Left renal pelvis (tissue), 4 donors: ENCODE measurements around the gene CHRNA10. TPM values are rescaled to one million over a fixed set of nuclear protein-coding genes. Genes with fewer than 3 reads are reported as not detected.

Experiments used
- DNase-seq, 4 donors: peaks; one replicate each; pipeline ENCODE4 v3.0.0-alpha.2; 2013; ENCODE audit warnings: low read depth in 4 of 4, low spot score in 3 of 4
- polyA plus RNA-seq, 4 donors: library from polyadenylated mRNA; unstranded; fragments of 120-200 nt; gene quantifications; one replicate each; pipeline ENCODE4 v1.2.1, GENCODE V29; 2013; ENCODE audit not compliant: insufficient read length in 4 of 4

CHRNA10 gene
- polyA plus RNA-seq, 4 donors, result 0.77 to 3.5 (median 1.2) TPM

DNA sequence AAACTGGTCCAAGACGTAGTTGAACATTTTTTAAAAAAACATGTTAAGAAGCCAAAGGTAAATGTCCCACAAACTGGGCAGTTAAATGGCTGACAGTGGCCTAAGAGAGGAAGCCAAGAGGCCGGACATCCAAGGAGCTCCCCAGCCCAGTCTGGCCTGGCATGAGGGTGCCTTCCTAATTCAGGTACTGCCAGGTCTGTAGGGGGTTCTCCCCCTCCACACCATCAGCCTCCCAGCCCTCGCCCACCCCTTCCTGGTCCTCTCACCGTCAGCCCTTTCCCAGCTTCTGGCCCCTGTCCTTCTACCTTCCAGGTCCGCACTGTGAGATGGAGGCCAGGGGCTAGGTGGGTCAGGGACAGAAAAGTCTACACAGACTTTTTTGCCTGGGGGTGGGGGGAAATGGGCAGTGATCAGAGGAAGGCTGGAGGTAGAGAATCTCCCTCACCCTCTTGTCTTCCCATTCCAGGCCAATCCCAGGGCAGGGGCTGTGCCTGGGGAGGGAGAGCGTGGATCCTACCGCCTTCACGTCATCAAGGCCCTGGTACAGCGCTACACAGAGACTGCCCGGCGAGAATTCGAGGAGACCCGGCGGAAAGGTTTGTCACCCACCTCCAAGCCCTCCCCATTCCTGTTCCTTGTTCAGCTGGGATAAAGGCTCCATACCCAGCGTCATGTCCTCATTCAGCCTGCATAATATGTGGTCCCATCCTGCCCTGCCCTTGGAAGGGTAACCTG is 35.4 kb downstream of the CHRNA10 start:
- DNase-seq, result no peak

DNA sequence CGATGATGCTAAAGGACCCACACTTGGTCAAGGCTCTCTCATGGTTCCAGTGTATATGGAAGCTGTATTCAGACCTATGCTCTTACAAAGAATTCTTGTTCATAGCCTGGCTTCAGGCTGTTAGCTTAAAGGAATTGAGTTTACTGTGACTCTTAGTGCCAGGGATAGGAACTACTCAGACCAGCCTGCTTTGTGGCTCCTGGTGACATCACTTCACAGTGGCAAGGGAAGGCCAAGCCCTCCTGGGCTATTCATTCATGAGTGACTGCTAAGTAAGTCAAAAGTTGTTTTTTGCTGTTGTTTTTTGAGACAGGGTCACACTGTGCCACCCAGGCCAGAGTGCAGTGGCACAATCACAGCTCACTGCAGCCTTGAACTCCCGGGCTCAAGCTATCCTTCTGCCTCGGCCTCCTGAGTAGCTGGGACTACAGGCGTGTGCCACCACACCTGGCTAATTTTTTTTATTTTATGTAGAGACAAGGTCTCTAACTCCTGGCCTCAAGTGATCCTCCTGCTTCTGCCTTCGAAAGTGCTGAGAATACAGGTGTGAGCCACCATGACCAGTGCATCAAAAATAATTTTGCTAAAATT is 39.0 kb downstream of the CHRNA10 start:
- no peak for DNase-seq

DNA sequence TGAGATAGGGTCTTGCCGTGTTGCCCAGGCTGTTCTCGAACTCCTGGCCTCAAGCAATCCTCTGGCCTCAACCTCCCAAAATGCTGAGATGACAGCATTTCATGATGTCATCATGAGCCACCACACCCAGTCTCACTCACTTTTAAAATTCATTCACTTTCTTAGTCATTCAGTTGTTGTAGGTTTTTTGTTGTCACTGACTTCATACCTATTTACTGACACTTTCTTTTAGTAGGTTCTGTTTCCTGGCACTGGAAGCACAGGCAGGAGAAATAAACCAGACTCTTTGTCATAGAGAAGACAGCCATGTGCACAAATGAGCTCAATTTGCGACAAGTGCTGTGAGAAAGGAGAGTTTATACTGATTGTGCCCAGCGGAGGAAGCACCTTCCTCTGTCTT is 39.9 kb downstream of the CHRNA10 start:
- no peak for DNase-seq

DNA sequence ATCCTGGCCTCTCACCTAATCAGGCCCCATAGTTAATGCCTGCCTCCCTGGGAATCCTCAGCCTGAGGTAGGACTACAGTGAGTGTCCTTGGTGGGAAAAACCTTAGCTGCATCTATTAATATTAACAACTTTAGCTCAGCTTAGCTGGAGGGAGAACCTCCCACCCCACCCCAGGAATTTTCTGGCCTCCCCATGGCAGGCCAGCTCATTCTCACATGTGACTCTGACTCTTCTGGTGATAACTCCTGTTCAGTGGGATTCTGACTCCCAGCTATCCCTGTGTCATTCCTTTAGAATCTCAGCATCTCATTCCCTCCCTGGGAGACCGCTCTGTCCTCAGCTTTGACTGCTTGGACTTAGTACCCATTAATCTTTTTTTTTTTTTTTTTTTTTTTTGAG is 43.9 kb downstream of the CHRNA10 start:
- no peak for DNase-seq

DNA sequence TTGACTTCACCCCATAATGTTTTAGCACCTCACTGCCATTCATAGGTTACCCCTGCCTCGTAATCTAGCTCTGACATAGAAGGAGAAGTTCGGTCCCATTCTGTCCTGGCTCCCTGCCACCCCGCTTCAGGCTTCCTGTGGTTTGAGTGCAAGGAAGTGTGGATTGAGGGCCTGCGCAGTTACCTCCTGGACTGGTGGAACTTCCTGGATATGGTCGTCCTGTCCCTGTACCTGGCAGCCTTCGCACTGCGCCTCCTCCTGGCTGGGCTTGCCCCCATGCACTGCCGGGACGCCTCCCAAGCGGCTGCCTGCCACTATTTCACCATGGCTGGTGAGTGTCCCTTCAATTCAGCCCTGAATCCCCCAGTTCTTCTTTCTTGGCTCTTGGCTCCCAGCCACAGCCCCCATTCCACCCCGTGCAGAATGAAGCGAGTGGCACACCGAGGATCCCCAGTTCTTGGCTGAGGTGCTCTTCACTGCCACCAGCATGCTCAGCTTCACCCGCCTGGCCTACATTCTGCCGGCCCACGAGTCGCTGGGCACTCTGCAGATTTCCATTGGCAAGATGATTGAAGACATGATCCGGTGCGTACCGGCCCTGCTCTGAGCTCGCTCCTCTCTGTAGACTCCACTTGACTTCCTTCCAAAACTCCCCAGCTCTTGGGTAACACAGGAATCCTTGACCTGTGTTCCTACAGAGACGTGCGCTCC is 44.8 kb downstream of the CHRNA10 start:
- DNase-seq, result no peak

DNA sequence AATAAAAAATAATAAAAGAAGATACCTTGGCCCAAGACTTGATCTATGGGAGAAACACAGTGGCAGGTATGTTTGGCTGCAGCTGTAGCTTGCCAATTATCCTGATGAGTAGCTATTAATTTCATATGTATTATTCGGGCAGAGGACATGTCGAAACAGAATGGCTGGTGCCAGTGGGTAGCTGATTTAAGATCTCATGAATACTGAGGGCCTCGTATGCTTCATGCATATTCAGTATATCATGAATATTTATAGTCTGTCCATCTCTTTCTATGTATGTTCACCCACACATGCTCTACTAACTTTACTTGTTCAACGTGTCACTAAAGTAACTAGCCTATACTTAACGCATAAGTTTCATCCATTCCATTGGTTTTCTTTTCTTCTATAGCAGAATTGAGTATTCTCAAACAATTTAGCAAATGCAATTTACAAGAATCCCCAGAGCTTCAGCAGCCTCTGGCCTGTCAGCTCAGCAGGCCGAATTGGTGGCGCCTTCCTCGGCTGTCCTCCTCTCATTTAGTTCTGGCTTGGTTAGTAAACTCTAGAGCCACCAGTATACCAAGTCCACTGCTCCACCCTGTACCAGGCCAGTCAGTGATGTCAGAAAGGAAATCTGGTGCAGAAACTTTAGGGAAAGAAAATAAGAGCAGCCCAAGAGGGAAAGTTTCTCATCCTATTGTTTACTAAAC is 47.3 kb downstream of the CHRNA10 start:
- DNase-seq, result no peak

DNA sequence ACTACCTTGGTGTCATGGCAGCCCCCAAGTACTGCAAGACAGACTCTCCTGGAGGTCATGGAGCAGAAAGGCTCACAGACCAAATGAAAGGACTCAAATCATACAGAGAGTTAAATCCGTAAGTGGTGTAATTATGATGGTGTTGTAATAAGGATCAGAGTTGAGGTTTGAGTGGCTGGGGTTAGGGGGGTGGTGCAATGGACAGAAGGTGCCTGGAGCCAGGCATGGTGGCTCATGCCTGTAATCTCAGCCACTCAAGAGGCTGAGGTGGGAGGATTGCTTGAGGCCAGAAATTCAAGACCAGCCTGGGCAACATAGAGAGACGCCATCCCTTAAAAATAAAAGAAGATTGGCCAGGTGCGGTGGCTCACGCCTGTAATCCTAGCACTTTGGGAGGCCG is 48.1 kb downstream of the CHRNA10 start:
- DNase-seq, result no peak

DNA sequence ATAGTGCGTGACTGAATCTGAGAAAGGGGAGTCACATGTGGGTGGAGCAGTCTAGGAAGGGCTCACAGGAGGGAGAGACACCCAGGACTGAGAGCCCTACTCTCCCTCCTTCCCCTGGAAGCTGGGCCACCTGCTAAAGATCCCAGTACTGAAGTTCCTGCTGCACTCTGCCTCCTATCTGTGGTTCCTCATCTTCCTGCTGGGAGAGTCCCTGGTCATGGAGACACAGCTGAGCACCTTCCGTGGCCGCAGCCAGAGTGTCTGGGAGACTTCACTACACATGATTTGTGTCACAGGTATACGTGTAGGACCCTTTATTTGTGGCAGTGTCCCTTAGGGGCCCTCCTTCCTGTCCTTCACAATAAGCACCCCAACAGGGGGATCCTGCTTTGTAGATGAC is 48.7 kb downstream of the CHRNA10 start:
- no peak for DNase-seq

DNA sequence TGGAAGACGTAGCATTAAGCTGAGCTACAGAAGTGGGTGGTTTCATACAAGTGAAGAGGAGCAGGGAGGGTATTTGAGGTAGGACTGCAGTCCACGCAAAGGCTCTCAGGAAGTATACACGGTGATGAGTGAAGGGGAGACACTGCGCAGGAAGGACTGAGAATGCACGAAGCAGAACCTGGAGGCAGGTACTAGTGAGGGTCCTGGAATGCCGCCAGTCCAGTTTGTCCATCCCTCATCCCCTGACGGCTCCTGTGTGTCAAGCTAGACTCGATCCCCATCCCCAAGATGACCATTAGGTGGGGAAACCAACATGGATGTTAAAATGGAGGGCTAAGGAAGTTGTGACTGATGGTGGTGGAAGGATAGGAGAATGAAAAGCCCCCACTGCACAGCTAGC is 53.2 kb downstream of the CHRNA10 start:
- DNase-seq, result no peak

DNA sequence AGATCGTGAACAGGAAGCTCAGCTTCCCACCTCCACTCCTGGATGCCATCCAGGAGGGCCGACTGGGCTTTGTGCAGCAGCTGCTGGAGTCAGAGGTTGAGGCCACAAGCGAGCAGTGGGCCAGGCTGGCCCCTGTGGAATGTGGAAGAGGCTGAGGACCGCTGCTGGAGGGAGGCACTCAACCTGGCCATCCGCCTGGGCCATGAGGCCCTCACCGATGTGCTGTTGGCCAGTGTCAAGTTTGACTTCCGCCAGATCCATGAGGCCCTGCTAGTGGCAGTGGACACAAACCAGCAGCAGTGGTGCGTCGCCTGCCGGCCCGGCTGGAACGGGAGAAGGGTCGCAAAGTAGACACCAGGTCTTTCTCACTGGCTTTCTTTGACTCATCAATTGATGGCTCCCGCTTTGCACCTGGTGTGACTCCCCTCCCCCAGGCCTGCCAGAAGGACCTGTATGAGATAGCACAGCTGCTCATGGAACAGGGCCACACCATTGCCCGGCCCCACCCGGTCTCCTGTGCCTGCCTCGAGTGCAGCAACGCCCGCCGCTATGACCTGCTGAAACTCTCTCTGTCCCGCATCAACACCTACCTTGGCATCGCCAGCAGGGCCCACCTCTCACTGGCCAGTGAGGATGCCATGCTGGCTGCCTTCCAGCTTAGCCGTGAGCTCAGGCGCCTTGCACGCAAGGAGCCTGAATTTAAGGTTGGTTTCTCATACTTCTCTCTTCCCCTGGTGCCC is 54.3 kb downstream of the CHRNA10 start:
- no peak for DNase-seq

DNA sequence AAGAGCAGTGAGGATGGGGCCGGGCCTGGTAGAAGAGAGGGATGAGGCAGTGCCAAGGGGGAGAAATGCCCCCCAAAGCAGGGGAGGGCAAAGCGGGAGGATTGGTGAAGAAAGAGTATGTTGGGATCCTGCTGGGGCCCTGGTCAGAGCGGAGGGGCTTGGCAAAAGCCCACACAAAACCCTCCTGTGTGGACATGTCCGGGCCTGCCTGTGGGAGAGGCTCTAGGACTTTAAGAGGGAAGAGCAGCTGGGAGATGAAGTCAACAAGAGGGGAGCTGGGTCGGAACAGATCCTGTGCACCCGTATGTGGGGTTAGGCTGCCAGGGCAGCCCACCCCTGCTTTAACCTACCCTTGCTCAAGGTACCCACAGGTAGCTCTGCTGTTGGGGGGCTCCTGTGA is 55.2 kb downstream of the CHRNA10 start:
- no peak for DNase-seq

Other genes with a start within 250 kb of the CHRNA10 start
- 1 to 10 TPM; 3.2 to 5.1 (median 3.8) TPM for gene ART5, start 29.4 kb downstream of the CHRNA10 start, polyA plus RNA-seq
- not detected for gene ART1, start 26.3 kb downstream of the CHRNA10 start, polyA plus RNA-seq
- gene NUP98, start 126.2 kb upstream of the CHRNA10 start, polyA plus RNA-seq, result 10 to 100 TPM; 49.0 to 72.1 (median 63.8) TPM
- gene PGAP2, start 137.2 kb upstream of the CHRNA10 start, polyA plus RNA-seq, result 10 to 100 TPM; 28.2 to 50.9 (median 39.3) TPM
- gene RHOG, start 169.6 kb upstream of the CHRNA10 start, polyA plus RNA-seq, result 10 to 100 TPM; 22.0 to 30.5 (median 25.8) TPM
- gene STIM1, start 184.3 kb upstream of the CHRNA10 start, polyA plus RNA-seq, result 10 to 100 TPM; 30.4 to 68.4 (median 37.2) TPM